Lung (tissue), 12 donors: Measurements from ENCODE around the gene MAOA. TPM values are rescaled to one million over a fixed set of nuclear protein-coding genes. Genes with fewer than 3 reads are reported as not detected.

ENCODE experiments used
- ATAC-seq: fragments of 200-7000 bp; cut with Tn5 transposase; one replicate; pipeline ENCODE4 v1.9.1; 2020; ENCODE audit warnings: moderate number of reproducible peaks; ENCODE audit not compliant: insufficient read depth, low FRiP score
- DNase-seq, 3 donors: peaks; one replicate each; pipeline ENCODE4 v3.0.0-alpha.2; 2013 to 2017
- H3K27ac ChIP-seq, 2 donors: one replicate each; pipeline ENCODE4 v1.5.1; 2013; ENCODE audit warnings: mild to moderate bottlenecking in 2 of 2, moderate library complexity in 2 of 2, control low read depth in 1 of 2, inconsistent platforms in 1 of 2, low read depth in 1 of 2, low read length in 1 of 2
- H3K27me3 ChIP-seq, 3 donors: one replicate each; pipeline ENCODE4 v1.5.1; 2013; ENCODE audit warnings: low read length in 2 of 3; ENCODE audit not compliant: control insufficient read depth in 3 of 3, insufficient read depth in 3 of 3
- H3K36me3 ChIP-seq, 4 donors: one replicate each; pipeline ENCODE4 v1.5.1; 2013; ENCODE audit warnings: low read length in 4 of 4, mild to moderate bottlenecking in 1 of 4, moderate library complexity in 1 of 4; ENCODE audit not compliant: control insufficient read depth in 4 of 4, insufficient read depth in 4 of 4
- H3K4me1 ChIP-seq, 5 donors: one replicate each; pipeline ENCODE4 v1.5.1; 2013; ENCODE audit warnings: low read length in 5 of 5, mild to moderate bottlenecking in 2 of 5, moderate library complexity in 1 of 5; ENCODE audit not compliant: control insufficient read depth in 5 of 5, insufficient read depth in 5 of 5
- H3K4me3 ChIP-seq: one replicate; pipeline ENCODE4 v1.5.1; 2013; ENCODE audit warnings: mild to moderate bottlenecking, control low read depth, moderate library complexity
- H3K9ac ChIP-seq, 2 donors: one replicate each; pipeline ENCODE4 v1.5.1; 2013; ENCODE audit warnings: low read length in 2 of 2, control low read depth in 1 of 2; ENCODE audit not compliant: insufficient read depth in 1 of 2
- H3K9me3 ChIP-seq, 4 donors: one replicate each; pipeline ENCODE4 v1.5.1; 2013; ENCODE audit warnings: low read length in 3 of 4, mild to moderate bottlenecking in 1 of 4, moderate library complexity in 1 of 4; ENCODE audit not compliant: control insufficient read depth in 4 of 4, insufficient read depth in 3 of 4
- CTCF ChIP-seq: IDR thresholded peaks from 2 replicates; pipeline ENCODE4 v1.5.1; 2012; ENCODE audit warnings: mild to moderate bottlenecking; ENCODE audit errors: control extremely low read depth, extremely low read depth
- WGBS, 2 donors: extraction: QIAGEN DNeasy Blood & Tissue Kit; methylation state at CpG; one replicate each; pipeline ENCODE4 v1.1.7; 2013; 5-methylcytosine and 5-hydroxymethylcytosine counted together
- polyA plus RNA-seq, 2 donors: library from polyadenylated mRNA; stranded (reverse); fragments of 200-250 nt; gene quantifications; one replicate each; pipeline ENCODE4 v1.2.1, GENCODE V29; 2013
- total RNA-seq, 2 donors: library from RNA; depleted of rRNA in 1 of 2; stranded (reverse); fragments of >200 nt in 1 of 2; gene quantifications; one replicate each; pipeline ENCODE4 v1.2.1, GENCODE V29; 2014 to 2021
- donor health status: control.
- donor health status: control.
- donor health status: Bipolar disorder and iron deficiency.
- donor health status: healthy.
- donor health status: DM: yes; HTN: yes; CAD: no.

Gene MAOA
- total and polyA plus RNA-seq, 4 donors: 70.0 to 187 (median 117) TPM

GRCh38 chrX:43717161-43717560 lies 61.1 kb downstream of the MAOA start:
- Histone ChIP-seq H3K9me3 (peaks cover 0 to 33% (median 14%) of the 10 kb centered on the region in 4 donors), H3K4me1 (peaks cover 0 to 2% (median 0%) of the 10 kb centered on the region in 5 donors), H3K36me3 (peaks cover 0 to 19% (median 4%) of the 10 kb centered on the region in 4 donors), H3K27ac (no peak overlapping the region), H3K9ac (no peak overlapping the region), H3K4me3 (no peak overlapping the region), H3K27me3 (peaks cover 0 to 2% (median 0%) of the 10 kb centered on the region in 3 donors)
- ATAC-seq (no peak), DNase-seq (no peak)
- no peak for TF ChIP-seq CTCF
- WGBS, 2 donors: 89 to 100% methylated on average over 1 of the region's 1 CpG

GRCh38 chrX:43718081-43718480 lies 62.0 kb downstream of the MAOA start:
- WGBS, 2 donors: 86 to 92% methylated on average over 1 of the region's 1 CpG
- H3K9ac ChIP-seq: no peak overlapping the region

GRCh38 chrX:43718546-43718945 lies 62.4 kb downstream of the MAOA start:
- H3K4me1 ChIP-seq: peaks cover 0 to 2% (median 0%) of the 10 kb centered on the region in 5 donors
- no peak overlapping the region for H3K9ac ChIP-seq
- 78 to 86% methylated on average over 6 of the region's 6 CpGs for WGBS, 2 donors
- peaks cover 0 to 33% (median 14%) of the 10 kb centered on the region in 4 donors for H3K9me3 ChIP-seq
- TF ChIP-seq CTCF: no peak
- peaks cover 0 to under 1% (median 0%) of the 10 kb centered on the region in 3 donors for H3K27me3 ChIP-seq
- ATAC-seq: no peak
- H3K27ac ChIP-seq: no peak overlapping the region
- peaks cover 0 to 19% (median 4%) of the 10 kb centered on the region in 4 donors for H3K36me3 ChIP-seq
- no peak for DNase-seq
- H3K4me3 ChIP-seq: no peak overlapping the region

More at GRCh38 chrX:43718081-43718480, 62.0 kb downstream of the MAOA start:
- Histone ChIP-seq H3K4me1 (peaks cover 0 to 2% (median 0%) of the 10 kb centered on the region in 5 donors), H3K36me3 (peaks cover 0 to 19% (median 4%) of the 10 kb centered on the region in 4 donors), H3K27ac (no peak overlapping the region), H3K4me3 (no peak overlapping the region), H3K27me3 (peaks cover 0 to 2% (median 0%) of the 10 kb centered on the region in 3 donors), H3K9me3 (peaks cover 0 to 33% (median 14%) of the 10 kb centered on the region in 4 donors)
- ATAC-seq (no peak), DNase-seq (no peak)
- no peak for TF ChIP-seq CTCF

- Histone ChIP-seq H3K9ac (no peak overlapping the region), H3K36me3 (peaks cover 0 to 19% (median 4%) of the 10 kb centered on the region in 4 donors), H3K27me3 (no peaks in the 10 kb centered on the region), H3K27ac (no peak overlapping the region), H3K9me3 (peaks cover 0 to 31% (median 14%) of the 10 kb centered on the region in 4 donors), H3K4me3 (no peak overlapping the region), H3K4me1 (peaks cover 0 to 2% (median 0%) of the 10 kb centered on the region in 5 donors)
- no peak for ATAC-seq
- TF ChIP-seq CTCF: no peak
- WGBS, 2 donors: 61 to 94% methylated on average over 1 of the region's 1 CpG
- no peak for DNase-seq
Observed at GRCh38 chrX:43718956-43719355, 62.9 kb downstream of the MAOA start.
